ENCODE results near the gene SEMA3G.

The SEMA3G gene

DNA sequence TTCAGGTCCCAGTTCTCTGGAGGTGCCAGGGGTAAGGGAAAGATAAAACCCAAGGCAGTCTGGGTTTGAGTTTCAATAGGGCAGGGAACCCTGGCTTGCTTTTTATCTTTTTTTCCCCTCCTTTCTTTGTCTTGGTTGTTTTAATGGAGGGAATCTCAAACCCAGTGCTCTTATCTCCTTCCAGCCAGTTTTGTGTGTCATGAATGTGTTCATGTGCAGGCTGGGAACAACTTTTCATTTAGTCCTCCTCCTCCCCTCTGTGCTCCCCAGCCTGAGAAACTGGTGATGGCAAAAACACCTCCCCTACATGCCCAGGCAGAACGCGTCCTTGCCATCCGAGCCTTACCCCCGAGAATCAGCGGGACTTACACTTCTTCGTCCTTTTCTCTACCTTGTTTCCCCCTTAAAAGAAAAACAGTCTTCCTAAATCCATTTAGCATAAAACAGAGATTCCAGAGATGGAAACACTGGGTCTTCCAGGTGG lies 10.9 kb downstream of the SEMA3G start:
- no peak overlapping the region for H3K9ac ChIP-seq (ENCODE audit: low read depth, low read length)
- H3K36me3 ChIP-seq (ENCODE audit: insufficient read depth, low read length), result no peaks in the 10 kb centered on the region
- no peak overlapping the region for H3K4me3 ChIP-seq (ENCODE audit: low read length)
- H3K27me3 ChIP-seq (ENCODE audit: control insufficient read depth, insufficient read depth, low read length), result peaks cover 23% of the 10 kb centered on the region
- no peaks in the 10 kb centered on the region for H3K9me3 ChIP-seq (replicated peaks; ENCODE audit: low read length)
- H3K4me1 ChIP-seq (ENCODE audit: control insufficient read depth, insufficient read depth, low read length), result peaks cover 8% of the 10 kb centered on the region
- H3K4me2 ChIP-seq (ENCODE audit: low read length), result no peak overlapping the region

DNA sequence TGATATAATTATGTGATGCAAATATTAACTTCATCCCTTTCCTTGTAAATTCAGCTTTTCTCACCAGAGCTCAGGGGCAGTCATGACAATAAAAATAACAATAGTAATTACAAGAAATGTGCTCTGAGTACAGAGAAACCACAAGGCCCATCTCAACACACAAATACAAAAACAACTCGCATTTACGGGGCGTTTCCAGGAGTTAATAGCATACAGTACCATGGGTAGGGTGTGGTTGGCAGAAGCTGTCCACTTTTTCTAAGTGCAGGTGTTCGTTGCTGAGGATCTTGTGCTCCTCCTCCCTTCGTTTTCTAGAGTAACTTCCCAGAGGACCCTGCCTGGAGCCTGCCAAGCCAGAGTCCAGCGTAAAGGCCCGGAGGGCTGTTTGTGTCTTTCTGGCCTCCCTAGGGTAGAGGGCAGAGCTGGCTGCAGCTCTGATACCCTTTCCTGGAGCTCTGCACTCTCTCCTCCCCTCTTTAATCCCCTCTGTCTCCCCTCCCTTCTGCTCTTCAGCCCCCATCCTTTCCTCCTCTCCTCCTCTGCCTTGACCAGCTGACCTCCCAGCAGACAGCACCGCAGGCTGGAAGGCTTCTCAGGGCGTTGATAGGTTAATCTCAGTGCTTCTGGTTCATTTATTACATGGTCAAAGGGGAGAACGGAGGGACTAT lies 11.4 kb downstream of the SEMA3G start:
- no peaks in the 10 kb centered on the region for H3K9me3 ChIP-seq (replicated peaks; ENCODE audit: low read length)
- no peak overlapping the region for H3K4me3 ChIP-seq (ENCODE audit: low read length)
- H3K4me1 ChIP-seq (ENCODE audit: control insufficient read depth, insufficient read depth, low read length), result peaks cover 8% of the 10 kb centered on the region
- H3K27me3 ChIP-seq (ENCODE audit: control insufficient read depth, insufficient read depth, low read length), result peaks cover 23% of the 10 kb centered on the region
- H3K36me3 ChIP-seq (ENCODE audit: insufficient read depth, low read length), result no peaks in the 10 kb centered on the region
- H3K9ac ChIP-seq (ENCODE audit: low read depth, low read length), result no peak overlapping the region
- no peak overlapping the region for H3K4me2 ChIP-seq (ENCODE audit: low read length)

DNA sequence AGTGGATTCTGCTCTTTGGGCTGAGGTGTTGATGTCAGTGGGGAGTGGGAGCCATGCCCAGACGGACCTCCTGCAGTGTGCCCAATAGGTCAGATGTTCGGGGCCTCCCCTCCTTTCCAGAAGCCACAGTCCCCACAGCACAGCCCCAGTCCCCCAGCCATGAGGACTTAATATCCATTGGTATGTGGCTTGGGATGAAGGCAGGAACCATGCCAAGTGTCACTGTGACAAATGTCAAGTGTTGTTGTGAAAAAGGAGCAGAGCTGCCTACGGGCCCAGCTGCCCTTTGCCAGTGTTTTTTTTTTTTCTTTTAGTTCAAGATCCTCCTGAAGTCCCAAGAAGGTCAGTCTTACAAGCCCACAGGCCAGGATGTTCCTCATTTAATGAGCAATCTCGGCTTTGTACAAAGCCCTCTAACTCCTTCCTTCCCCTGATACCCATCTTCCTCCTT lies 12.2 kb downstream of the SEMA3G start:
- peaks cover 8% of the 10 kb centered on the region for H3K4me1 ChIP-seq (ENCODE audit: control insufficient read depth, insufficient read depth, low read length)
- peaks cover 23% of the 10 kb centered on the region for H3K27me3 ChIP-seq (ENCODE audit: control insufficient read depth, insufficient read depth, low read length)
- H3K36me3 ChIP-seq (ENCODE audit: insufficient read depth, low read length), result no peaks in the 10 kb centered on the region
- H3K9ac ChIP-seq (ENCODE audit: low read depth, low read length), result no peak overlapping the region
- H3K4me3 ChIP-seq (ENCODE audit: low read length), result no peak overlapping the region
- no peak overlapping the region for H3K4me2 ChIP-seq (ENCODE audit: low read length)
- H3K9me3 ChIP-seq (replicated peaks; ENCODE audit: low read length), result no peaks in the 10 kb centered on the region

DNA sequence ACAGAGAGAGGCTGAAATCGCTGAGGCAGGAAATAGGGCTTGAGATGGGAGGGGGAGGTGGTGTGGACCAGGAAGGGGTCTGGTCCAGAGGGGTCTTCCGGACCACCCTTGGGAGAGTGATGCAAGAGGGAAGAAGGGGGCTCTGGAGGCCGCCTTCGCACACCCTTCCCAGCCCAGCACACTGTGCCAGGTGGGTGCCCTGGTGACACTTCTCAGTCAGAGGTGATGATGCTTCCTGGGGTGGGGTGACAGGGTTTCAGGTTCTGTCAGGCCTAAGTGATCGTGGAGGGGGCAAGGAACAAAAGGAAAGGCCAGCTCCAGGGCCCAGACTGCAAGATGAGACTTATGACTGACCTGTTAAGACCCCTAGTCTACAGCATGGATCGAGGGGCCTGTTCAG lies 12.7 kb downstream of the SEMA3G start:
- Histone ChIP-seq H3K4me2 (ENCODE audit: low read length) (no peak overlapping the region), H3K9ac (ENCODE audit: low read depth, low read length) (no peak overlapping the region), H3K27me3 (ENCODE audit: control insufficient read depth, insufficient read depth, low read length) (peaks cover 23% of the 10 kb centered on the region), H3K36me3 (ENCODE audit: insufficient read depth, low read length) (no peaks in the 10 kb centered on the region), H3K9me3 (replicated peaks; ENCODE audit: low read length) (no peaks in the 10 kb centered on the region), H3K4me1 (ENCODE audit: control insufficient read depth, insufficient read depth, low read length) (peaks cover 8% of the 10 kb centered on the region), H3K4me3 (ENCODE audit: low read length) (no peak overlapping the region)

DNA sequence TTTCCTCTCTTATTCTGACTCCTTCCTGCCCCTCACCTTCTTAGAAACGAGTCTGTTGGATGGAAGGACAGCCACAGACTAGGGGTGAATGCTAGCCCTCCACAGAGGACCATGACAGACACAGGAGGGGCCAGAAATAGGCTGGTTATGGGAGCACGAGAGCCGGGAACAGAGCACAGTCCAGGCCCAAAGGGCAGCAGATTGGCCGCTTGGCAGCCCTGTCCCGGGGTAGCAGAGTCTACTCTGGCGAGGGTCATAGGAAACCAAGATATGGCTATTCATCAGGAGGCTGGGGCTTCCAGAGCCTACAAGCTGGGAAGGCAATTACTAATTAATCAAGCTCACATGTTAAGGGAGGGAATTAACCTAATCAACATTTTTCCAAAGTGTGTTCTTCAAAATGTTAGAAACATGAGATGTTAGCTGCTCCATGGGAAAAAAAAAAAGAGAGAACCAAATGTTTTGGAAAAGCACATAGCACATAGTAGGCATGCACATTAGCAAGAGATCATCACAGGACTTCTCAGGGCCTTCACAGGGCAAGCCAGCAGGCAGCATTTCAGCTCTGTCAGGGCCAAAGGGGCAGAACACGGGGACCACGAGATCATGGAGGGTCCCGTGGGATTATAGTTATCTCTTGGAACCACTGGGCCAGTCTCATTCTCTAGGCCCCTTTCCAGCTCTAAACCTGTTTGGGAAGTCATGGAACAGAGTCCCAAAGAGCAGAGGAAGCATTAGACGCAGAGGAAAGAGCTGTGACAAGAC lies 13.3 kb downstream of the SEMA3G start:
- no peak overlapping the region for H3K4me3 ChIP-seq (ENCODE audit: low read length)
- no peaks in the 10 kb centered on the region for H3K36me3 ChIP-seq (ENCODE audit: insufficient read depth, low read length)
- H3K9ac ChIP-seq (ENCODE audit: low read depth, low read length), result no peak overlapping the region
- H3K4me2 ChIP-seq (ENCODE audit: low read length), result no peak overlapping the region
- peaks cover 23% of the 10 kb centered on the region for H3K27me3 ChIP-seq (ENCODE audit: control insufficient read depth, insufficient read depth, low read length)
- H3K4me1 ChIP-seq (ENCODE audit: control insufficient read depth, insufficient read depth, low read length), result peaks cover 4% of the 10 kb centered on the region
- no peaks in the 10 kb centered on the region for H3K9me3 ChIP-seq (replicated peaks; ENCODE audit: low read length)

DNA sequence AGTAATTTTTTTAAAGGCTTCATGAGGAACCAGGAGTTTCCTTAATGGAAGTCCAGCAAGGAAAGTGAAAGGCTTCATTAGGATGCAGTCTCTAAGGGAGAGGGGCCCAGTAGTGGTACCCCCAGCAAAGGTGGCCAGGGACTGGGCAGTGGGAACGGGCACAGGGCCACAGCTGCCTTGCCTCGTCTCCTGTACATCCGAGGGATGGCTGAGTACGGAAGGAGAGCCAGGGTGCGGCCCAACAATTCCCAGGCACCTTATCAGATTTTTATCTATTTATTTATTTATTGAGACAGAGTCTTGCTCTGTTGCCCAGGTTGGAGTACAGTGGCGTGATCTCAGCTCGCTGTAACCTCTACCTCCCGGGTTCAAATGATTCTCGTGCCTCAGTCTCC lies 14.5 kb downstream of the SEMA3G start:
- peaks cover 20% of the 10 kb centered on the region for H3K27me3 ChIP-seq (ENCODE audit: control insufficient read depth, insufficient read depth, low read length)
- no peak overlapping the region for H3K4me3 ChIP-seq (ENCODE audit: low read length)
- H3K9me3 ChIP-seq (replicated peaks; ENCODE audit: low read length), result no peaks in the 10 kb centered on the region
- H3K36me3 ChIP-seq (ENCODE audit: insufficient read depth, low read length), result no peaks in the 10 kb centered on the region
- no peaks in the 10 kb centered on the region for H3K4me1 ChIP-seq (ENCODE audit: control insufficient read depth, insufficient read depth, low read length)
- no peak overlapping the region for H3K9ac ChIP-seq (ENCODE audit: low read depth, low read length)
- H3K4me2 ChIP-seq (ENCODE audit: low read length), result no peak overlapping the region

DNA sequence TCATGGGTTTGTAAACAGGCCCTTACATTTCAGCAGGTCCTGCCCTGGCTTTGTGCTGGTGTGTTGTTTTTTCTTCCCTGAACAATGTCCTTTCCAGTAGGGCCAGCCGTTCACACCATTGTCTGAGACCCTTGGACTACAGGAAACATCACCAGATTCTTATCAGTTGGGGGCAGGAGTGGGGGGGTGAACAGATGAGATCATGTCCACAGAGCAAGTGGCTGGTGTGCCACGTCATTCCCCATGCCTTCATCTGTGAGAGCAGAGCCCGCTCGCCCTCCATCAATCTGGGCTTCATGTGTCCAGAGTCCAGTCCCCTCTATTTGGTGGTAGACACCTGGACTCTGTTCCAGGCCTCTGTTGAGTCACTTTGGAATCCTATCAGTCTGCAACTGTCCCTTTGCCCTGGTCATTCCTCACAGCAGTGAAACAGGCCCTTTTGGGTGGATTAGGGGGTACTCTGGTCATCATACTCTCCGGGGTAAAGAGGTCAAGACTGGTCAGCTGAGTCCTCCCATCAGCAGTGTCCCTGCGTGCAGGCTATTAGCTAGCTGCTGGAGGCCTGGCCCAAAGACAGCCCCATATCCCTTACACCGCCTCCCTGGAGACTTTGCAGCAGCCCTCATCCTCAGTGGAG lies 15.0 kb downstream of the SEMA3G start:
- peaks cover 16% of the 10 kb centered on the region for H3K27me3 ChIP-seq (ENCODE audit: control insufficient read depth, insufficient read depth, low read length)
- H3K4me2 ChIP-seq (ENCODE audit: low read length), result no peak overlapping the region
- no peaks in the 10 kb centered on the region for H3K4me1 ChIP-seq (ENCODE audit: control insufficient read depth, insufficient read depth, low read length)
- H3K4me3 ChIP-seq (ENCODE audit: low read length), result no peak overlapping the region
- H3K9me3 ChIP-seq (replicated peaks; ENCODE audit: low read length), result no peaks in the 10 kb centered on the region
- no peaks in the 10 kb centered on the region for H3K36me3 ChIP-seq (ENCODE audit: insufficient read depth, low read length)
- no peak overlapping the region for H3K9ac ChIP-seq (ENCODE audit: low read depth, low read length)

DNA sequence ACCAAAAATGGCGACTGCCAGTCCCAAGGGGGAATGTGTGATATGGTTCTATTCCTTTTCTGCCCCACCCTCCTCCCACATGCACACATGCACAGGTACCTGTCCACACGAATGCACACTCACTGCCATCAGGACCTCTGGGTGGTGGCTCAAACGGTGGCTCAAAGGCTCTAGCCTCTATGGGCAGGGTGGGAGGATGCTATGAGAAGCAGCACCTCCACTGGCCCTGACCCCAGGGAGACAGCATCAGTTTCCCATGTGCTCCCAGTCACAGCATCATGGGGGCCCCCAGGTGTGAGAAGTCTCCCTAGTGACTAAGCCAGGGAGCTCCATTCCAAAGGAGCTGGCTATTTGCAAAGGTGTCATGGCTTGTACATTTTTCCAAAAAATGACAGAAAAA lies 15.9 kb downstream of the SEMA3G start:
- no peak overlapping the region for H3K4me3 ChIP-seq (ENCODE audit: low read length)
- no peaks in the 10 kb centered on the region for H3K9me3 ChIP-seq (replicated peaks; ENCODE audit: low read length)
- H3K27me3 ChIP-seq (ENCODE audit: control insufficient read depth, insufficient read depth, low read length), result peaks cover 9% of the 10 kb centered on the region
- no peaks in the 10 kb centered on the region for H3K36me3 ChIP-seq (ENCODE audit: insufficient read depth, low read length)
- H3K9ac ChIP-seq (ENCODE audit: low read depth, low read length), result no peak overlapping the region
- H3K4me2 ChIP-seq (ENCODE audit: low read length), result no peak overlapping the region
- no peaks in the 10 kb centered on the region for H3K4me1 ChIP-seq (ENCODE audit: control insufficient read depth, insufficient read depth, low read length)

DNA sequence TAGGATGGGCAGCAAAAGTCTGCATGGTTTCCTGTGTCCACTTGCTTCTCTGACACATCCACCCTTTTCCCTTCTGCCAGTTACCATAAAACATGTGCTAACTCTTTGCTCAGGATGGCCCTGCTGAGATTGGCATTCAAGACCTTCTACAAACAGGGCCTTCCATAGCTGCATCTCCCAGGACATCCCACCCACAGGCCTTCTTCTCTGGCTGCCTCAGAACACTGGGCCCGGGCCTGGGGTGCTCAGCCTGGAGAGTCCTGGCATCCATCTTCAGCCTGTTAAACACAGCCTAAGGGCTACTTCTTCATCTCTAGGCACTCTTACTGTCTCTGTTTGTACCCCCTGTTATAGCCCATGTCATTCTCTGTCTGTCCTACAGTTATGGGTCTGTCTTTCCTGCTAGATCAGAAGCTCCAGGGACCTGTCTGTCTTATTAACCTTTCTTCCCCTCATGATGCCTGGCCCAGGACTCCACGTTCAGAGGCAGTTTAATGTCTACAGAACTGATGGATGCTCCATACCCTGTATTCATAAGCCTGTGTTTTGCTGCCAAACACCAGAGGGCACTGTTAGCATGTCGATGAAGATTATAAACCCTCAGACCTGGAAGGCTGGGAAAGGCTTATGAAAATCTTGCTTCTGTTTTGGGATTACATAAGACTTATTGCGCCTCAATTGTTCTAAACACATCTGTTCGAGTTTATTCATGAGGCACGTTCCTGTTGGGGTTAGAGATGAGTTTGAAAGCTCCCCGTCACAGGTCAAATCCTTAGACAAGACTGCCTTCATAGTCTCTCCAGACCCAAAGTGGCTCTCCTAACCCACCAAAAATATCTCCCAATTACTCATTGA lies 16.5 kb downstream of the SEMA3G start:
- no peaks in the 10 kb centered on the region for H3K9me3 ChIP-seq (replicated peaks; ENCODE audit: low read length)
- no peak overlapping the region for H3K9ac ChIP-seq (ENCODE audit: low read depth, low read length)
- H3K27me3 ChIP-seq (ENCODE audit: control insufficient read depth, insufficient read depth, low read length), result peaks cover 2% of the 10 kb centered on the region
- no peak overlapping the region for H3K4me2 ChIP-seq (ENCODE audit: low read length)
- H3K36me3 ChIP-seq (ENCODE audit: insufficient read depth, low read length), result no peaks in the 10 kb centered on the region
- no peak overlapping the region for H3K4me3 ChIP-seq (ENCODE audit: low read length)
- H3K4me1 ChIP-seq (ENCODE audit: control insufficient read depth, insufficient read depth, low read length), result no peaks in the 10 kb centered on the region

DNA sequence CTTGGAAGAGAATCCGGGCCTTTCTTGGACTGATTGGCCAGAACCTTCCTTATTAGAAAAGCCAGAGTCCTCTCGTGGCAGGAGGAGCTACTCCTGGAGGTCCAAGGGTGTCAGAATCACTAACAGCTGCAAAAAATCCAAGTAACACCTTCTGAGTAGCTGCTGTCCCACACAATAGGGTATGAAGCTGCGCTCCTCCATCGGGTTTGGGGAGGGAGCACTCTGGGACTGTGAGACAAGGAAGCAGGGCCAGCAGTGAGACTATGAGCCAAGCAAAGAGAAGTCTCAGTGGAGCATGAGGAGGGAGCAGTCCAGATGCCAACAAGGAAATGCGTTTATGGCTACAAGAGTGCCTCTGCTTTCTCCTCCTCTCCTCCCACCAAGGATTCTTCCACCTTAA lies 21.7 kb downstream of the SEMA3G start:
- Histone ChIP-seq H3K4me1 (ENCODE audit: control insufficient read depth, insufficient read depth, low read length) (no peaks in the 10 kb centered on the region), H3K36me3 (ENCODE audit: insufficient read depth, low read length) (no peaks in the 10 kb centered on the region), H3K4me3 (ENCODE audit: low read length) (no peak overlapping the region), H3K9ac (ENCODE audit: low read depth, low read length) (no peak overlapping the region), H3K27me3 (ENCODE audit: control insufficient read depth, insufficient read depth, low read length) (no peaks in the 10 kb centered on the region), H3K9me3 (replicated peaks; ENCODE audit: low read length) (no peaks in the 10 kb centered on the region), H3K4me2 (ENCODE audit: low read length) (no peak overlapping the region)

DNA sequence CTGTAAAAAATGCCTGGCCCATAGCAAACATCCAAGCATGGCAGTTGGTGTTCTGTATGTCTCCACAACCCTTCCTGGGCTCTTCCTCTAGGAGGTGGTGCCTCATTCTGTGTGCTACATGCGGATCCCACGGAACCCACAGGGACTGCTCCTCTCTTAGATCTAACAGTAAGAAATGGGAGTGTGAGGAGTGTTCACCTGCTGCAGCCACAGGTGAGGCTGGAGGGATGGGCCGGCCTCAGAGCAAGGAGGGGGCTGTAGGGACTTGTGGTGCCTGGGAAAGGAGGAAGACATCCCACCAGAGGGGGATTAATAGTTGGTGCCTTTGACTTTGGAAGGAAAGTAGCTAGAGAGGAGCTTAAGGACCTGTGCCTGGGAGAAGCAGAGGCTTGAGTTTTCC lies 22.2 kb downstream of the SEMA3G start:
- Histone ChIP-seq H3K4me3 (ENCODE audit: low read length) (no peak overlapping the region), H3K4me2 (ENCODE audit: low read length) (no peak overlapping the region), H3K36me3 (ENCODE audit: insufficient read depth, low read length) (no peaks in the 10 kb centered on the region), H3K4me1 (ENCODE audit: control insufficient read depth, insufficient read depth, low read length) (no peaks in the 10 kb centered on the region), H3K9ac (ENCODE audit: low read depth, low read length) (no peak overlapping the region), H3K9me3 (replicated peaks; ENCODE audit: low read length) (no peaks in the 10 kb centered on the region), H3K27me3 (ENCODE audit: control insufficient read depth, insufficient read depth, low read length) (no peaks in the 10 kb centered on the region)

All from skeletal muscle satellite cell (primary cell).